Measurements from ENCODE around the gene NELFE.
A peak's percentile ranks its signal among the peaks of the same experiment; 100 is the strongest.
"Not testable (repeated sequence)": the region's sequence is repeated elsewhere in the genome, so short reads cannot be mapped to it uniquely, and the experiment has no call there.

The NELFE gene

GRCh38 chr6:31911826-31912585 is 46.8 kb downstream of the NELFE start:
- DNase-seq: no peak

GRCh38 chr6:31909298-31909697 is 49.5 kb downstream of the NELFE start:
- not testable (repeated sequence) for DNase-seq

- peak; percentile 67 for DNase-seq
These were observed 50.0 kb downstream of the NELFE start for GRCh38 chr6:31908791-31909190.

- DNase-seq: not testable (repeated sequence)
These were observed 50.5 kb downstream of the NELFE start for GRCh38 chr6:31908255-31908654.

- DNase-seq: peak; percentile 36
These were observed 51.5 kb downstream of the NELFE start for GRCh38 chr6:31907158-31907813.

GRCh38 chr6:31906727-31907126 is 52.0 kb downstream of the NELFE start:
- DNase-seq: not testable (repeated sequence)

GRCh38 chr6:31906122-31906521 is 52.6 kb downstream of the NELFE start:
- no peak for DNase-seq

- DNase-seq: no peak
These were observed 53.7 kb downstream of the NELFE start for GRCh38 chr6:31905041-31905440.

- no peak for DNase-seq
These were observed 54.8 kb downstream of the NELFE start for GRCh38 chr6:31903957-31904356.
